GM12892 (cell line): ENCODE results near the gene MYO3A.

Experiments
- POLR2A ChIP-seq: IDR thresholded peaks from 2 replicates; pipeline ENCODE4 v1.6.1; 2011; ENCODE audit warnings: low read depth, low read length, control low read depth
- POLR2AphosphoS5 ChIP-seq: IDR thresholded peaks from 2 replicates; pipeline ENCODE4 v1.6.1; 2011; ENCODE audit warnings: low read depth, low read length, control low read depth
- TAF1 ChIP-seq: IDR thresholded peaks from 2 replicates; pipeline ENCODE4 v1.6.1; 2011; ENCODE audit warnings: low read depth, mild to moderate bottlenecking, control low read depth, low read length, borderline replicate concordance

DNA sequence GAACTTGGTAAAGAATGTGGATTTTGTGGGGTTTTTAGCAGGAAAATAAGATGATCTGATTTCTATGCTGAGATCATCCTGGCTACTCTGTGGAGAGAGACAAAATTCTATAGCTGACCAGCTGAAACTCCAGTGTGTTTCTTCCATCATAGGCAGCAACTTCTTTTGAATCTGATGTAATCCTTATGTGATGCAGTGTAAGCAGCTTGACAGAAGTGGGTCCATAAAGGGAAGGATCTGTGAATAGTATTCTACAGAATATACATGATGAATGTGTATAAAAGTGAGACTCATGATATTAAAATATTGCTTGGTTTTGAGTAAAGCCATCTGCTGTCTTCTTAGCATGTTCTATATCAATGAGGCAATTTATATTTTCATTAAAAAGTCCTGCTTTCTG, 4.4 kb downstream of the MYO3A start:
- TF ChIP-seq POLR2A = no peak
- TF ChIP-seq POLR2AphosphoS5 = no peak
- TF ChIP-seq TAF1 = no peak
